CD4-positive, alpha-beta T cell (primary cell): ENCODE measurements around the gene NAPB. TPM values are rescaled to one million over a fixed set of nuclear protein-coding genes. Genes with fewer than 3 reads are reported as not detected.

Experiments
- ATAC-seq: fragments of 200-7000 bp; cut with Tn5 transposase; one replicate; pipeline ENCODE4 v1.10.0; 2022; ENCODE audit warnings: mild to moderate bottlenecking; ENCODE audit not compliant: poor library complexity
- CTCF ChIA-PET: fragments of 350-600 bp; sonication (Branson Sonifier 250); formaldehyde crosslinking; loops from one replicate; lab custom pipeline; 2021; ENCODE audit warnings: antibody characterized with exemption, inconsistent platforms; lab: Charles Lee
- POLR2A ChIA-PET: fragments of 350-600 bp; sonication (Branson Sonifier 250); formaldehyde crosslinking; loops from one replicate; lab custom pipeline; 2021; ENCODE audit warnings: antibody characterized with exemption, inconsistent platforms; lab: Charles Lee
- DNase-seq, 14 experiments: peaks; one replicate each; pipeline ENCODE4 v3.0.0-alpha.2; 2013 to 2020; ENCODE audit warnings: mixed read lengths in 2 of 14
- H3K27ac ChIP-seq, 2 donors: one replicate each; pipeline versions ENCODE4 v1.5.1 to v1.7.0; 2013; ENCODE audit warnings: low read length in 2 of 2, low read depth in 1 of 2, mild to moderate bottlenecking in 1 of 2
- H3K27me3 ChIP-seq, 2 experiments: 1 replicate in 1 of 2; 2 replicates in 1 of 2; pipeline versions ENCODE4 v1.6.1 to v1.7.0; 2013; ENCODE audit warnings: low read length in 2 of 2, control low read depth in 1 of 2, mild to moderate bottlenecking in 1 of 2, moderate library complexity in 1 of 2; ENCODE audit not compliant: insufficient read depth in 2 of 2, control insufficient read depth in 1 of 2
- H3K36me3 ChIP-seq: one replicate; pipeline ENCODE4 v1.6.1; 2013; ENCODE audit warnings: low read length, control low read depth; ENCODE audit not compliant: insufficient read depth
- H3K4me1 ChIP-seq: one replicate; pipeline ENCODE4 v1.6.1; 2013; ENCODE audit warnings: low read length, control low read depth; ENCODE audit not compliant: insufficient read depth
- H3K4me3 ChIP-seq: one replicate; pipeline ENCODE4 v1.5.1; 2013; ENCODE audit warnings: mild to moderate bottlenecking, low read length, moderate library complexity
- H3K9me3 ChIP-seq, 2 experiments: 1 replicate in 1 of 2; 2 replicates in 1 of 2; pipeline versions ENCODE4 v1.6.1 to v1.7.0; 2013; ENCODE audit warnings: low read length in 2 of 2, mild to moderate bottlenecking in 2 of 2, control low read depth in 1 of 2, moderate library complexity in 1 of 2; ENCODE audit not compliant: control insufficient read depth in 1 of 2, insufficient read depth in 1 of 2
- H3K27ac Mint-ChIP-seq: one replicate; pipeline ENCODE4 v1.8.0; 2020; ENCODE audit warnings: mixed read lengths
- H3K27me3 Mint-ChIP-seq: one replicate; pipeline ENCODE4 v1.8.0; 2021; ENCODE audit warnings: mixed read lengths
- H3K36me3 Mint-ChIP-seq: one replicate; pipeline ENCODE4 v1.8.0; 2021; ENCODE audit warnings: low read depth, mixed read lengths
- H3K4me1 Mint-ChIP-seq: one replicate; pipeline ENCODE4 v1.8.0; 2021; ENCODE audit warnings: low read depth, mixed read lengths
- H3K4me3 Mint-ChIP-seq: one replicate; pipeline ENCODE4 v1.8.0; 2020; ENCODE audit warnings: mild to moderate bottlenecking, mixed read lengths
- H3K9me3 Mint-ChIP-seq: one replicate; pipeline ENCODE4 v1.8.0; 2020; ENCODE audit warnings: mixed read lengths
- intact Hi-C, 2 experiments: fragments of 100-400 bp; cut with DNase I in 1 of 2; cut with micrococcal nuclease in 1 of 2; formaldehyde crosslinking; loops; one replicate each; pipeline versions ENCODE4 v1.15.1 to v1.9.0; 2023 to 2025; cut with DNase I, micrococcal nuclease
- total RNA-seq, 174 experiments: library from RNA in 2 of 174; stranded (reverse) in 2 of 174; gene quantifications; one replicate each; pipeline ENCODE4 v1.2.3 and lab custom pipeline; 2021 to 2026
- TF ChIP-seq, protein P1 (sequence below): fragments of 200-600 bp; IDR thresholded peaks from one replicate; pipeline ENCODE4 v1.8.0; 2022; ENCODE audit warnings: antibody characterized with exemption, mild to moderate bottlenecking

Gene NAPB
- total RNA-seq, 2 experiments from 2014 or later: 7.5 to 8.9 TPM

DNA sequence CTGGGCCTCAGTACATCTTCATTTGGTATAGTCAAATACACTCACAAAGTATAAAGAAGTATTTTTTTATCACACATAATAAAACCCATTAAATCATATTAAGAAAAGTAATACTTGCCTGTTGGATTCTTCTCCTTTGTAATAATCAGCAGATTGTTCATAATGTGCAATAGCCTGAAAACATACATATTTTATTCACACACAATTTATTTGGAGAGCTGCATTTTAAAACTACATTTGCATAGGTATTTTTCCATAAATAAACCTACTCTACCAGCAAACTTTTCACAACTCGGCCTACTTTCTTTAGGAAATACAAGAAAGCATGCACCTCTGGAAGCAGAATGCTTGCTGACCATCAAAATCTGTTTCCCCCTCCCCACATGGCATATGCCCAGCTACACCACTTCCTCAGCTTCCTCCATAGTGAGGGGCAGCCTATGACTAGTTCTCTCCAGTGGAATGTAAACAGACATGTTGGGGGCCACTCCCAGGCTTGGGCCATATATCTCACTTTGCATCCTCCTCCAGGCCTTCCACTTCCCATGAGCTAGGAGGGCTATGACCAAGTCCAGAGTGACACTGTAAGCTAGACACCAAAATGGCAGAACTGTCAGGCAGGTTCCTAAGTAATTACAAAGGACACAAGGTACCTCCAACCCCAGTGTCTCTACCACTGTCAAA, 31.1 kb downstream of the NAPB start:
- H3K4me3 Mint-ChIP-seq: no peak overlapping the region
- Histone ChIP-seq H3K27me3 (no peaks in the 10 kb centered on the region), H3K9me3 (no peaks in the 10 kb centered on the region), H3K4me3 (no peak overlapping the region), H3K27ac (no peak overlapping the region), H3K36me3 (peaks cover 54% of the 10 kb centered on the region), H3K4me1 (no peaks in the 10 kb centered on the region)
- ChIA-PET CTCF (interaction anchor here (1.5 kb wide), 1 partner anchor 41 kb away, joined by 3 read pairs; no protein-coding TSS in a partner anchor), POLR2A (no interaction called here)
- no peak for DNase-seq
- intact Hi-C loops: no loop called here
- peaks cover 84% of the 10 kb centered on the region for H3K36me3 Mint-ChIP-seq
- TF ChIP-seq, protein P1, sequence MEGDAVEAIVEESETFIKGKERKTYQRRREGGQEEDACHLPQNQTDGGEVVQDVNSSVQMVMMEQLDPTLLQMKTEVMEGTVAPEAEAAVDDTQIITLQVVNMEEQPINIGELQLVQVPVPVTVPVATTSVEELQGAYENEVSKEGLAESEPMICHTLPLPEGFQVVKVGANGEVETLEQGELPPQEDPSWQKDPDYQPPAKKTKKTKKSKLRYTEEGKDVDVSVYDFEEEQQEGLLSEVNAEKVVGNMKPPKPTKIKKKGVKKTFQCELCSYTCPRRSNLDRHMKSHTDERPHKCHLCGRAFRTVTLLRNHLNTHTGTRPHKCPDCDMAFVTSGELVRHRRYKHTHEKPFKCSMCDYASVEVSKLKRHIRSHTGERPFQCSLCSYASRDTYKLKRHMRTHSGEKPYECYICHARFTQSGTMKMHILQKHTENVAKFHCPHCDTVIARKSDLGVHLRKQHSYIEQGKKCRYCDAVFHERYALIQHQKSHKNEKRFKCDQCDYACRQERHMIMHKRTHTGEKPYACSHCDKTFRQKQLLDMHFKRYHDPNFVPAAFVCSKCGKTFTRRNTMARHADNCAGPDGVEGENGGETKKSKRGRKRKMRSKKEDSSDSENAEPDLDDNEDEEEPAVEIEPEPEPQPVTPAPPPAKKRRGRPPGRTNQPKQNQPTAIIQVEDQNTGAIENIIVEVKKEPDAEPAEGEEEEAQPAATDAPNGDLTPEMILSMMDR: no peak
- no peaks in the 10 kb centered on the region for H3K27me3 Mint-ChIP-seq
- no peak for ATAC-seq
- H3K9me3 Mint-ChIP-seq: no peaks in the 10 kb centered on the region
- no peaks in the 10 kb centered on the region for H3K4me1 Mint-ChIP-seq
- H3K27ac Mint-ChIP-seq: no peak overlapping the region

DNA sequence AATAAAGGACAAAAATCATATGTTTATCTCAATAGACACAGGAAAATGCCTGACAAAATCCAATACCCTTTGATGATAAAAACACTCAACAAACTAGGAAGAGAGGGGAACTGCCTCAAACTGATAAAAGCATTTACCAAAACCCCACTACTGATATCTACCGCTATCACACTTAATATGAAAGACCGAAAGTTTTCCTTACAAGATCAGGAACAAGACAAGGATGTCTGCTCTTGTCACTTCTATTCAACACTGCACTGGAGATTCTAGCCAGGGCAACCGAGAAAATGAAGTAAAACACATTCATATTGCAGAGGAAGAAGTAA, 34.2 kb downstream of the NAPB start:
- no peak overlapping the region for H3K27ac ChIP-seq
- no peaks in the 10 kb centered on the region for H3K9me3 ChIP-seq
- peaks cover 29% of the 10 kb centered on the region for H3K36me3 ChIP-seq
- H3K4me3 Mint-ChIP-seq: no peak overlapping the region
- ChIA-PET POLR2A (no interaction called here), CTCF (no interaction called here)
- H3K36me3 Mint-ChIP-seq: peaks cover 71% of the 10 kb centered on the region
- H3K4me3 ChIP-seq: no peak overlapping the region
- no peaks in the 10 kb centered on the region for H3K4me1 ChIP-seq
- TF ChIP-seq, protein P1: no peak
- ATAC-seq (no peak), DNase-seq (no peak)
- H3K27ac Mint-ChIP-seq: no peak overlapping the region
- no peaks in the 10 kb centered on the region for H3K27me3 Mint-ChIP-seq
- no peaks in the 10 kb centered on the region for H3K27me3 ChIP-seq
- no peaks in the 10 kb centered on the region for H3K9me3 Mint-ChIP-seq
- intact Hi-C loops: no loop called here
- peaks cover 6% of the 10 kb centered on the region for H3K4me1 Mint-ChIP-seq

DNA sequence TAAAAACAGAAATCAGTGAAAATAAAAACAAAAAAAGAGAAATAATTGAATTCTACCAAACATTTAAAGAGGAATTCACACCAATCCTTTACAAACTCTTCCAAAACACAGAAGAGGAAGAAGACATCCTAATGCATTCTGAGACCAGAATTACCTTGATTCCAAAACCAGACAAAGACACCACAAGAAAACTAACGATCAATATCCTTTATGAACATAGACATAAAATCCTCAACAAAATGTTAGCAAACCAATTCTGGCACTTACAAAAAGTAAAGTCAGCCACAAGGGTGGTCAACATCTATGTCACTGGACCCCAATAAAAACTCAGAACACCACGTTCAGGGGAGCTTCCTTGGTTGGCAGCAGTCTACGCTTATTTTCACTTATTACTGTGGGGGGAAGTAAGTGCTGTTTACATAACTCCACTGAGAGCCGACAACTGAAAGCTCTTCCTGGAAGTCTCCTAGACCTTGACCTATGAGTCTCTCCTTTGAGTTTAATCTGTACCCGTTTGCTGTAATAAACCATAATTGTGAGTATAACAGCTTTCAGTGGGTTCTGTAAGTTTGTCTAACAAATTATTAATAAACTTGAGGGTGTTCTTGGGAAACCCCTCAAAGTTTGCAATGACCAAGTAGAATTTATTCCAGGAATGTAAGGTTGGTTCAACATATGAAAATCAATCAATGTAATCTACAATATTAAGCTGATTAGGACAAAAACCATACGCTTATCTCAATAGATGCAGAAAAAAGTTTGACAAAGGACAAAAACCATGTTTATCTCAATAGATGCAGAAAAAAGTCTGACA, 34.8 kb downstream of the NAPB start:
- H3K36me3 Mint-ChIP-seq: peaks cover 69% of the 10 kb centered on the region

More for the DNA sequence above, 34.8 kb downstream of the NAPB start:
- DNase-seq: no peak
- H3K27ac ChIP-seq: no peak overlapping the region
- intact Hi-C loops: no loop called here
- peaks cover 7% of the 10 kb centered on the region for H3K4me1 Mint-ChIP-seq
- H3K27ac Mint-ChIP-seq: no peak overlapping the region
- H3K4me3 Mint-ChIP-seq: no peak overlapping the region
- POLR2A ChIA-PET: no interaction called here
- no peaks in the 10 kb centered on the region for H3K27me3 ChIP-seq
- H3K36me3 ChIP-seq: peaks cover 25% of the 10 kb centered on the region
- TF ChIP-seq, protein P1: no peak
- CTCF ChIA-PET: no interaction called here
- ATAC-seq: no peak
- H3K9me3 Mint-ChIP-seq: no peaks in the 10 kb centered on the region
- H3K4me3 ChIP-seq: no peak overlapping the region
- H3K27me3 Mint-ChIP-seq: no peaks in the 10 kb centered on the region
- H3K4me1 ChIP-seq: no peaks in the 10 kb centered on the region
- H3K9me3 ChIP-seq: no peaks in the 10 kb centered on the region
